Right atrium auricular region (tissue), 2 donors: ENCODE data around the gene PLEKHB2. TPM values are rescaled to one million over a fixed set of nuclear protein-coding genes. Genes with fewer than 3 reads are reported as not detected.
"Not testable (repeated sequence)": the region's sequence is repeated elsewhere in the genome, so short reads cannot be mapped to it uniquely, and the experiment has no call there.

Experiments
- DNase-seq: peaks from one replicate; pipeline ENCODE4 v3.0.0-alpha.2; 2019; ENCODE audit warnings: low spot score
- H3K27ac ChIP-seq, 2 donors: fragments of 200-600 bp; sonication (generic); 1 replicate in 1 of 2; 2 replicates in 1 of 2; pipeline ENCODE4 v1.5.1; 2016 to 2019
- H3K27me3 ChIP-seq, 2 donors: fragments of 200-600 bp; sonication (generic); one replicate each; pipeline versions ENCODE4 v1.5.1 to v1.6.0; 2017 to 2019
- H3K36me3 ChIP-seq: fragments of 200-600 bp; sonication (generic); one replicate; pipeline ENCODE4 v1.5.1; 2016
- H3K4me1 ChIP-seq, 2 donors: fragments of 200-600 bp; sonication (generic); one replicate each; pipeline versions ENCODE4 v1.5.1 to v1.6.0; 2017 to 2019
- H3K4me3 ChIP-seq, 2 donors: fragments of 200-600 bp; sonication (generic); 1 replicate in 1 of 2; 2 replicates in 1 of 2; pipeline ENCODE4 v1.5.1; 2017 to 2019; ENCODE audit warnings: mild to moderate bottlenecking in 1 of 2, moderate library complexity in 1 of 2
- H3K9me3 ChIP-seq, 2 donors: fragments of 200-600 bp; sonication (generic); one replicate each; pipeline ENCODE4 v1.5.1; 2019
- total RNA-seq, 2 donors: library from RNA; depleted of rRNA; stranded (reverse); fragments of >200 nt; gene quantifications; one replicate each; pipeline ENCODE4 v1.1.0, GENCODE V29; 2016
- TF ChIP-seq, protein P1 (sequence below), 2 donors: fragments of 200-600 bp; sonication (generic); IDR thresholded peaks; one replicate each; pipeline ENCODE4 v1.5.1; 2019; ENCODE audit warnings: antibody characterized with exemption in 2 of 2

Gene PLEKHB2
- total RNA-seq, 2 donors from 2014 or later: 40.5 to 44.8 TPM

DNA sequence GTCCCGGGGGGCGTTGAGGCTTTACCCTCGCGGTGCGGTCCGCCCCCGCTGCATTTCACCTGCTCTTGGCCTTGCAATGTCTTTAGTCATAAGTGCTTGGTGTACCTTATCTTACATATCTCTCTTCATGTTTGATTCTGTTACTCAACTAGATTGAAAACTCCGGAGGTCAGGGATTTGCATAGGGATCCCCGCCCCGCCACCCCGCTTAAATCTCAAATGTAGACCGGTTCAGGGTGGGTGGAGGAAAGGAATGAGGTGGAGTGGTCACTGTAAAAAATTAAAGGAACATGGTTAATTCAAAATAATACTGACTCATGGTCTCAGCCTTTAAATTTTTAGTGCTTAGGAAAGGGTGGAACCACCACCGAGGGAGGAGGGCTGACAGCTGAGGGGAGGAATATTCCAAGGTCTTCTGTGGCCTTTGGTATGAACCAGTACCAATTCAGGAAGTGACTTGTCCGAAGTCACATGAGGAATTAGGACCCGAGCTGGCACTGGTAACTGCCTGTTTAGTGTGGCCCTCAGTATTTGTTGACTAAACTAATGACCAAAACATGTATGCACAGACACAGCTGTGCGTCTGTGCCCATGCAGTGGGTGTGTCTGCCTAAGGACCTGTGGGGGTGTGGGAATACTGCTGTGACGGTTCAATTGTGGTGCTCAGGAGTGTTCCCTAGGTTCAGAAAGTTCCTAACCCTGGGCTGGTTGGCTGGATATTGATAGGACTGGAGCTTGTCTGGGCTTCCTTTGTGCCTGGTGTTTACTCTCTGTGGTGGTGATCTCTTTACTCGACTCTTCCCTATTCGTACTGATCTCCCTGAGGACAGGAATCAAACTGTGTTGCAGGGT is 1.0 kb downstream of the PLEKHB2 start:
- H3K4me3 ChIP-seq: peak overlapping the region; percentile 75 to 91
- peak; percentile 62 for DNase-seq
- TF ChIP-seq, protein P1, sequence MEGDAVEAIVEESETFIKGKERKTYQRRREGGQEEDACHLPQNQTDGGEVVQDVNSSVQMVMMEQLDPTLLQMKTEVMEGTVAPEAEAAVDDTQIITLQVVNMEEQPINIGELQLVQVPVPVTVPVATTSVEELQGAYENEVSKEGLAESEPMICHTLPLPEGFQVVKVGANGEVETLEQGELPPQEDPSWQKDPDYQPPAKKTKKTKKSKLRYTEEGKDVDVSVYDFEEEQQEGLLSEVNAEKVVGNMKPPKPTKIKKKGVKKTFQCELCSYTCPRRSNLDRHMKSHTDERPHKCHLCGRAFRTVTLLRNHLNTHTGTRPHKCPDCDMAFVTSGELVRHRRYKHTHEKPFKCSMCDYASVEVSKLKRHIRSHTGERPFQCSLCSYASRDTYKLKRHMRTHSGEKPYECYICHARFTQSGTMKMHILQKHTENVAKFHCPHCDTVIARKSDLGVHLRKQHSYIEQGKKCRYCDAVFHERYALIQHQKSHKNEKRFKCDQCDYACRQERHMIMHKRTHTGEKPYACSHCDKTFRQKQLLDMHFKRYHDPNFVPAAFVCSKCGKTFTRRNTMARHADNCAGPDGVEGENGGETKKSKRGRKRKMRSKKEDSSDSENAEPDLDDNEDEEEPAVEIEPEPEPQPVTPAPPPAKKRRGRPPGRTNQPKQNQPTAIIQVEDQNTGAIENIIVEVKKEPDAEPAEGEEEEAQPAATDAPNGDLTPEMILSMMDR (IDR thresholded peaks at IDR 0.05): no peak
- no peaks in the 10 kb centered on the region for H3K36me3 ChIP-seq
- H3K27ac ChIP-seq: peak overlapping the region; percentile 94 to 95
- no peaks in the 10 kb centered on the region for H3K9me3 ChIP-seq
- H3K4me1 ChIP-seq: peaks cover 0 to 24% of the 10 kb centered on the region in 2 donors
- H3K27me3 ChIP-seq: no peaks in the 10 kb centered on the region

DNA sequence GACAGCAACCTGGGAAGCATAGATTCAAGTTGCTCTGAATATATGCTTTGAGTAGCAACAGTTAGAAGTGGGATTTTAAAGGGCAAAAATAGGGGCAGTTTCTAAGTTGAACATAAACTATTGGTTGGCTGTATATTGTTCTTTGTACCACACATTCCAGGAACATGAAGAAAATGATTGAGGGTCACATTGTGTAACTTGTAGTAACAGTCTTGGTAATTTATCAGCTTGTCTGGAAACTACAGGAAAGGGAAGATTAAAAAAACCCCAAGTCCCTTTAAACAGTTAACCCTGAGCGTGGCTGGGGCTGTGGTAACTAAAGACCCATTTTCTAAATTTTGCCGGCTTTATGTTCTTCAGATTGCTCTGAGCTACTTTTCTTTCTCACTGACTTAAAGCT is 7.4 kb downstream of the PLEKHB2 start:
- Histone ChIP-seq H3K27ac (no peak overlapping the region), H3K4me1 (peaks cover 0 to 20% of the 10 kb centered on the region in 2 donors), H3K36me3 (peaks cover 7% of the 10 kb centered on the region)

DNA sequence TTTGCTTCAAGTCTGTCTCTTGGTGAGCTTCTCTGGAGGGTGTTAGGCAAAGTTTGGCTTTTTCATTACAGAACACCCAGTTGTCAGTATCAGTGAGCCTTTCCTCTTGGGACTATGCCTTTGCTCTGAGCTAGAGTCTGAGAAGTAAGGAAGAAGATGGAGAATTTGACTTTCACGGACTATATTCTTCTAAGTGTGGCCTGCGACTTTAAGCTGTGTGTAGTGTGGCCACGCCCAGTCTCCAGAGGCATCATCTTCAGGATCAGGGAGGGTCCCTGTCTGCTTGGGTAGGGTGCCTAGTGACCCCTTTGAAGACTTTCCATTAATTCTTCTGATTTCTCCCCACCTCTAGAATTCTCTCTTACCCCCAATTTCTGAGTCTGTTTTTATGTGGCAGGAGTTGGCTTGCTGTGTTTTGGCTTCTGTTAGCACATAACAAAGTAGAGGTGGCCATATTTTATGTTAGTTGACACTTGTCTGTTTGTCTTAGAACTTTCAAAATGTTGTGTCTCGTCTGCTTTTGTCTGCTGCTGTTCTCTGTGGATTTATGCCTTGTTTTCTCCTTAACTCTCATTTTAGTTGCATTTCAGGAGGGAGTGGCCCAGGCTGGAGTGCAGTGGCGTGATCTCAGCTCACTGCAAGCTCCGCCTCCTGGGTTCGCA is 8.6 kb downstream of the PLEKHB2 start:
- DNase-seq: no peak
- H3K4me1 ChIP-seq: peaks cover 0 to 16% of the 10 kb centered on the region in 2 donors
- H3K36me3 ChIP-seq: peaks cover 7% of the 10 kb centered on the region
- H3K27ac ChIP-seq: no peak overlapping the region
- H3K27me3 ChIP-seq: no peaks in the 10 kb centered on the region
- TF ChIP-seq, protein P1 (IDR thresholded peaks at IDR 0.05): no peak
- H3K9me3 ChIP-seq: no peaks in the 10 kb centered on the region
- no peak overlapping the region for H3K4me3 ChIP-seq

More for the DNA sequence above, 7.4 kb downstream of the PLEKHB2 start:
- TF ChIP-seq, protein P1 (IDR thresholded peaks at IDR 0.05): no peak
- Histone ChIP-seq H3K9me3 (no peaks in the 10 kb centered on the region), H3K27me3 (no peaks in the 10 kb centered on the region), H3K4me3 (no peak overlapping the region)
- no peak for DNase-seq

DNA sequence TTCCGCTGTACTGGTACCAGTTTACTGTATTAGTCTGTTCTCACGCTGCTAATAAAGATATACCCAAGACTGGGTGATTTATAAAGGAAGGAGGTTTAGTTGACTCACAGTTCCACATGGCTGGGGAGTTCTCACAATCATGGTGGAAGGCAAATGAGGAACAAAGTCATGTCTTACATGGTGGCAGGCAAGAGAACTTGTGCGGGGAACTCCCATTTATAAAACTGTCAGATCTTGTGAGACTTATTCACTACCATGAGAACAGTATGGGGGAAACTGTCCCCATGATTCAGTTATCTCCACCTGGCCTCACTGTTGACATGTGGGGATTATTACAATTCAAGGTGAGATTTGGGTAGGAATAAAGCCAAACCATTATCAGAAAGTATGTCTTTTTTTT is 9.8 kb downstream of the PLEKHB2 start:
- not testable (repeated sequence) for H3K27me3 ChIP-seq, H3K4me3 ChIP-seq

DNA sequence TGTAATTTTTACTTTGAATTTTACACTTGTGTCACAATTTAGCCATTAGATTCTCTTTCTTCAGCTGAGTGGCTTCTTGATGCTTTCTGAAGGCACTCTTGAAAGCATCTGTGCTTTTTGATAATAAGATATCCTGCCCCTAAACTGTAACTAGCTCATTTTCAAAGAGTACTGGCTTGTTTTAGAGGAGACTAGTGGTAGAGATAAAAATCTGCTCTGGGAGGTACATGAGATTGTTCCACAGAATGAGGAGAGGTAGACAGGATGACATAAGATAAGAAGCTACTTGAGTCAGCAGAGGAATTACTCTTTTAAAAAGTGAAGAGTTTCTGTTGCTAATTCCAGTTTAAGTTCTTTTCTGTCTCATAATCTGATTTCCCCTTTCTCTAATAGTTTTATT is 10.6 kb downstream of the PLEKHB2 start:
- Histone ChIP-seq H3K27me3 (no peaks in the 10 kb centered on the region), H3K27ac (no peak overlapping the region), H3K4me1 (peaks cover 0 to 16% of the 10 kb centered on the region in 2 donors), H3K4me3 (no peak overlapping the region), H3K36me3 (peaks cover 7% of the 10 kb centered on the region), H3K9me3 (no peaks in the 10 kb centered on the region)
- no peak for DNase-seq
- TF ChIP-seq, protein P1 (IDR thresholded peaks at IDR 0.05): no peak

More for the DNA sequence above, 9.8 kb downstream of the PLEKHB2 start:
- H3K27ac ChIP-seq, H3K9me3 ChIP-seq, H3K36me3 ChIP-seq, DNase-seq: not testable (repeated sequence)
- H3K4me1 ChIP-seq: peaks cover 0 to 16% of the 10 kb centered on the region in 2 donors

DNA sequence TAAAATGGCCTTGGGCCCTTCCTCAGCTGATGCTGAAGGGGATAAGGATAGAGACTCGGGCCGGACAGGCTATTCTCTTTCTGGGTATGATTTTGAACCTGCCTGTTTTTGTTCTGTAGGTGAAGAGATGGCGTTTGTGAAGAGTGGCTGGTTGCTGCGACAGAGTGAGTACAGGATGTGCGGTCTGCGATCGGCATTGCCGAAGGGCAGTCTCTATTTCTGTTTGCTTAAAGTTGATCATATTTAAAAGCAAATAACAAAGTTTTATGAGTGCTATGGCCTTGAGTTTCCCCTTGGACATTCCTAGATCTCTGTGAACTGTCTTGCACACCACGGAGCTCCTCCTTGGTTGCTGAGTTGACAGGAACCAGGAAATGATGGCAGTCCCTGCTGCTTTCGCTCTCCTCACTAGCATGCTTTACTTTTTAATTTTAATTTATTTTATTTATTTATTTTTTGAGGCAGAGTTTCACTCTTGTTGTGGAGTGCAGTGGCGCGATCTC is 15.7 kb downstream of the PLEKHB2 start:
- TF ChIP-seq, protein P1 (IDR thresholded peaks at IDR 0.05): no peak
- H3K27me3 ChIP-seq: no peaks in the 10 kb centered on the region
- H3K27ac ChIP-seq: no peak overlapping the region
- DNase-seq: no peak
- H3K4me1 ChIP-seq: no peaks in the 10 kb centered on the region
- H3K36me3 ChIP-seq: peaks cover 19% of the 10 kb centered on the region
- no peaks in the 10 kb centered on the region for H3K9me3 ChIP-seq
- no peak overlapping the region for H3K4me3 ChIP-seq
